MM.1S (cell line): Measurements from ENCODE around the gene ACOX3.

Experiments
- DNase-seq: peaks from one replicate; pipeline ENCODE4 v3.0.0-alpha.2; 2015
- H2AFZ ChIP-seq: fragments of 300-600 bp; sonication (generic); 2 replicates; pipeline ENCODE4 v1.6.0; 2016; ENCODE audit warnings: antibody characterized with exemption, low read length
- H3F3A ChIP-seq: fragments of 300-600 bp; sonication (generic); 2 replicates; pipeline ENCODE4 v1.6.1; 2016; ENCODE audit warnings: mild to moderate bottlenecking, antibody characterized with exemption, low read length, moderate library complexity, mixed read lengths; ENCODE audit not compliant: insufficient read depth
- H3K27ac ChIP-seq: fragments of 300-600 bp; sonication (generic); 2 replicates; pipeline ENCODE4 v1.5.1; 2016; ENCODE audit warnings: mild to moderate bottlenecking, low read length
- H3K27me3 ChIP-seq: fragments of 300-600 bp; sonication (generic); replicated peaks from 2 replicates; pipeline ENCODE4 v1.6.0; 2016; ENCODE audit warnings: low read length; ENCODE audit not compliant: insufficient read depth
- H3K36me3 ChIP-seq: fragments of 300-600 bp; sonication (generic); replicated peaks from 2 replicates; pipeline ENCODE4 v1.6.1; 2016; ENCODE audit warnings: mild to moderate bottlenecking, low read length, mixed read lengths; ENCODE audit not compliant: insufficient read depth
- H3K4me1 ChIP-seq: fragments of 300-600 bp; sonication (generic); 2 replicates; pipeline ENCODE4 v1.6.1; 2016; ENCODE audit warnings: low read length, mixed read lengths
- H3K4me2 ChIP-seq: fragments of 300-600 bp; sonication (generic); 2 replicates; pipeline ENCODE4 v1.6.0; 2016; ENCODE audit warnings: low read depth, low read length
- H3K4me3 ChIP-seq: fragments of 300-600 bp; sonication (generic); 2 replicates; pipeline ENCODE4 v1.5.1; 2016; ENCODE audit warnings: low read length, mixed read lengths
- H3K79me2 ChIP-seq: fragments of 300-600 bp; sonication (generic); 2 replicates; pipeline ENCODE4 v1.6.1; 2016; ENCODE audit warnings: mixed run types, low read length, mixed read lengths
- H3K9ac ChIP-seq: fragments of 300-600 bp; sonication (generic); 2 replicates; pipeline ENCODE4 v1.6.1; 2016; ENCODE audit warnings: low read length, mixed read lengths
- H3K9me2 ChIP-seq: fragments of 300-600 bp; sonication (generic); replicated peaks from 2 replicates; pipeline ENCODE4 v1.6.1; 2016; ENCODE audit warnings: mild to moderate bottlenecking, low read length, mixed read lengths; ENCODE audit not compliant: insufficient read depth
- H3K9me3 ChIP-seq: fragments of 300-600 bp; sonication (generic); replicated peaks from 2 replicates; pipeline ENCODE4 v1.6.1; 2016; ENCODE audit warnings: mild to moderate bottlenecking, low read length, mixed read lengths; ENCODE audit not compliant: insufficient read depth
- H4K20me1 ChIP-seq: fragments of 300-600 bp; sonication (generic); 2 replicates; pipeline ENCODE4 v1.6.1; 2016; ENCODE audit warnings: mild to moderate bottlenecking, low read length, moderate library complexity, mixed read lengths; ENCODE audit not compliant: insufficient read depth
- CTCF ChIP-seq: fragments of 300-600 bp; sonication (generic); IDR thresholded peaks from 2 replicates; pipeline ENCODE4 v1.5.1; 2016; ENCODE audit warnings: antibody characterized with exemption, low read length, mixed read lengths
- EZH2 ChIP-seq: fragments of 300-600 bp; sonication (generic); optimal IDR thresholded peaks from 2 replicates; pipeline ENCODE3; 2017; ENCODE audit warnings: low read depth, mild to moderate bottlenecking, antibody characterized with exemption, low read length, mixed read lengths
- EZH2phosphoT487 ChIP-seq: fragments of 300-600 bp; sonication (generic); IDR thresholded peaks from 2 replicates; pipeline ENCODE4 v1.6.1; 2018; ENCODE audit warnings: antibody characterized with exemption, low read length

ACOX3 gene

GRCh38 chr4:8319731-8320385, 120.7 kb downstream of the ACOX3 start:
- no peak overlapping the region for H3K4me3 ChIP-seq
- H3K36me3 ChIP-seq: no peaks in the 10 kb centered on the region
- H4K20me1 ChIP-seq: no peaks in the 10 kb centered on the region
- H3K9ac ChIP-seq: no peak overlapping the region
- no peaks in the 10 kb centered on the region for H3K9me3 ChIP-seq
- peaks cover 85% of the 10 kb centered on the region for H3K27me3 ChIP-seq
- no peaks in the 10 kb centered on the region for H3K9me2 ChIP-seq
- H3K27ac ChIP-seq: no peak overlapping the region
- TF ChIP-seq EZH2 (no peak), CTCF (no peak), EZH2phosphoT487 (no peak)
- H3K4me2 ChIP-seq: no peak overlapping the region
- H2AFZ ChIP-seq: no peak overlapping the region
- DNase-seq: no peak
- no peaks in the 10 kb centered on the region for H3K79me2 ChIP-seq
- H3F3A ChIP-seq: no peaks in the 10 kb centered on the region
- H3K4me1 ChIP-seq: no peaks in the 10 kb centered on the region

GRCh38 chr4:8319061-8319460, 121.5 kb downstream of the ACOX3 start:
- no peak for DNase-seq
- Histone ChIP-seq H3K4me3 (no peak overlapping the region), H3K9me2 (no peaks in the 10 kb centered on the region), H4K20me1 (no peaks in the 10 kb centered on the region), H3K27me3 (peaks cover 86% of the 10 kb centered on the region), H3K9ac (no peak overlapping the region), H3K79me2 (no peaks in the 10 kb centered on the region), H3K27ac (no peak overlapping the region), H3F3A (no peaks in the 10 kb centered on the region), H3K9me3 (no peaks in the 10 kb centered on the region), H3K4me2 (no peak overlapping the region), H2AFZ (no peak overlapping the region), H3K36me3 (no peaks in the 10 kb centered on the region), H3K4me1 (no peaks in the 10 kb centered on the region)
- TF ChIP-seq EZH2phosphoT487 (no peak), EZH2 (no peak), CTCF (no peak)

- no peaks in the 10 kb centered on the region for H4K20me1 ChIP-seq
- TF ChIP-seq EZH2 (no peak), EZH2phosphoT487 (no peak), CTCF (no peak)
- H3K9ac ChIP-seq: no peak overlapping the region
- peaks cover 86% of the 10 kb centered on the region for H3K27me3 ChIP-seq
- no peak overlapping the region for H2AFZ ChIP-seq
- no peak overlapping the region for H3K4me3 ChIP-seq
- H3K9me2 ChIP-seq: no peaks in the 10 kb centered on the region
- H3K4me2 ChIP-seq: no peak overlapping the region
- H3K4me1 ChIP-seq: no peaks in the 10 kb centered on the region
- H3K27ac ChIP-seq: no peak overlapping the region
- H3K79me2 ChIP-seq: no peaks in the 10 kb centered on the region
- no peaks in the 10 kb centered on the region for H3F3A ChIP-seq
- H3K9me3 ChIP-seq: no peaks in the 10 kb centered on the region
- no peaks in the 10 kb centered on the region for H3K36me3 ChIP-seq
- DNase-seq: no peak
Observed at GRCh38 chr4:8318509-8318908, 122.0 kb downstream of the ACOX3 start.
